K562 (cell line): Measurements from ENCODE around the gene VWA3A. TPM values are rescaled to one million over a fixed set of nuclear protein-coding genes. Genes with fewer than 3 reads are reported as not detected.

Source experiments
- CHD2 ChIP-seq: IDR thresholded peaks from 2 replicates; pipeline ENCODE4 v1.6.1; 2011; ENCODE audit warnings: low read depth, low read length
- CTBP1 ChIP-seq: fragments of 450-650 bp; IDR thresholded peaks from 2 replicates; pipeline ENCODE4 v1.6.1; 2016; ENCODE audit warnings: borderline replicate concordance
- ETS2 ChIP-seq: IDR thresholded peaks from 2 replicates; pipeline ENCODE4 v1.6.1; 2016; ENCODE audit warnings: borderline replicate concordance, missing genetic modification characterization, mild to moderate bottlenecking, moderate library complexity, missing compliant biosample characterization; ENCODE audit not compliant: poor library complexity, severe bottlenecking
- ETV1 ChIP-seq: fragments of 450-650 bp; conservative IDR thresholded peaks from 2 replicates; pipeline ENCODE4 v1.6.1; 2016; ENCODE audit warnings: missing genetic modification characterization, control low read depth, low read depth, missing compliant biosample characterization
- GMEB1 ChIP-seq: fragments of 250-450 bp; sonication (Bioruptor Pico); IDR thresholded peaks from 2 replicates; pipeline ENCODE4 v1.4.0; 2020; ENCODE audit warnings: mild to moderate bottlenecking
- HEY1 ChIP-seq: fragments of 250-450 bp; sonication (Bioruptor Pico); IDR thresholded peaks from 2 replicates; pipeline ENCODE4 v1.5.0; 2020; ENCODE audit warnings: mild to moderate bottlenecking, moderate library complexity, borderline replicate concordance
- HMG20A ChIP-seq: fragments of 450-650 bp; formaldehyde crosslinking; conservative IDR thresholded peaks from 2 replicates; pipeline ENCODE4 v1.4.0; 2020; ENCODE audit warnings: mild to moderate bottlenecking, mixed read lengths
- HNRNPUL1 ChIP-seq: fragments of 200-400 bp; formaldehyde crosslinking; IDR thresholded peaks from 2 replicates; pipeline ENCODE4 v1.6.1; 2017; ENCODE audit warnings: low read length
- HSF4 ChIP-seq: fragments of 250-450 bp; sonication (Bioruptor Pico); IDR thresholded peaks from 2 replicates; pipeline ENCODE4 v2.1.2; 2022; ENCODE audit warnings: mild to moderate bottlenecking, moderate library complexity, borderline replicate concordance
- ID3 ChIP-seq, 2 experiments: fragments of 250-450 bp in 1 of 2; fragments of 450-650 bp in 1 of 2; sonication (Bioruptor Pico) in 1 of 2; IDR thresholded peaks; 2 replicates each; pipeline versions ENCODE4 v1.6.1 to v1.8.0; 2016 to 2021; ENCODE audit warnings: mild to moderate bottlenecking in 2 of 2, moderate library complexity in 2 of 2, missing compliant biosample characterization in 1 of 2, missing genetic modification characterization in 1 of 2
- IFI16 ChIP-seq: fragments of 250-450 bp; sonication (Bioruptor Pico); IDR thresholded peaks from 2 replicates; pipeline ENCODE4 v2.1.2; 2022; ENCODE audit warnings: mild to moderate bottlenecking, inconsistent platforms
- KAT8 ChIP-seq: fragments of 450-650 bp; IDR thresholded peaks from 2 replicates; pipeline ENCODE4 v1.6.1; 2016; ENCODE audit warnings: low read depth, mild to moderate bottlenecking
- MLLT1 ChIP-seq, 2 experiments: fragments of 450-650 bp; IDR thresholded peaks; 2 replicates each; pipeline ENCODE4 v1.6.1; 2016
- MTA1 ChIP-seq: fragments of 450-650 bp; IDR thresholded peaks from 2 replicates; pipeline ENCODE4 v1.6.1; 2017; ENCODE audit warnings: borderline replicate concordance
- PCBP1 ChIP-seq: fragments of 200-400 bp; formaldehyde crosslinking; IDR thresholded peaks from 2 replicates; pipeline ENCODE4 v1.6.1; 2018; ENCODE audit warnings: mild to moderate bottlenecking, low read depth, low read length; ENCODE audit not compliant: poor library complexity, severe bottlenecking
- RBM25 ChIP-seq: fragments of 200-400 bp; formaldehyde crosslinking; IDR thresholded peaks from 2 replicates; pipeline ENCODE4 v1.6.1; 2018; ENCODE audit warnings: low read length, low read depth, moderate library complexity; ENCODE audit not compliant: severe bottlenecking
- SMARCA5 ChIP-seq: fragments of 450-650 bp; IDR thresholded peaks from 2 replicates; pipeline ENCODE4 v1.6.1; 2016
- SRSF1 ChIP-seq: fragments of 200-400 bp; formaldehyde crosslinking; IDR thresholded peaks from 2 replicates; pipeline ENCODE4 v1.6.1; 2017; ENCODE audit warnings: mild to moderate bottlenecking, low read depth, low read length, moderate library complexity
- TFAM ChIP-seq: fragments of 250-450 bp; sonication (Bioruptor Pico); conservative IDR thresholded peaks from 2 replicates; pipeline ENCODE4 v1.5.0; 2021; ENCODE audit warnings: mild to moderate bottlenecking, moderate library complexity
- TOE1 ChIP-seq, 2 experiments: fragments of 450-650 bp in 1 of 2; sonication (generic) in 1 of 2; formaldehyde crosslinking in 1 of 2; IDR thresholded peaks; 2 replicates each; pipeline versions ENCODE4 v1.7.1 to v1.8.0; 2016 to 2022; ENCODE audit warnings: borderline replicate concordance in 2 of 2, mild to moderate bottlenecking in 2 of 2, antibody characterized with exemption in 1 of 2, inconsistent platforms in 1 of 2, low read depth in 1 of 2, missing genetic modification reagents in 1 of 2, moderate library complexity in 1 of 2
- ZKSCAN1 ChIP-seq: fragments of 150-350 bp; IDR thresholded peaks from 2 replicates; pipeline ENCODE4 v1.6.1; 2016; ENCODE audit warnings: low read depth, low read length
- ZNF3 ChIP-seq: fragments of 250-450 bp; sonication (Bioruptor Pico); IDR thresholded peaks from 2 replicates; pipeline ENCODE4 v1.5.0; 2021; ENCODE audit warnings: mild to moderate bottlenecking, moderate library complexity
- ZNF766 ChIP-seq: fragments of 200-800 bp; sonication (Bioruptor generic); conservative IDR thresholded peaks from 2 replicates; pipeline ENCODE4 v1.6.1; 2016; ENCODE audit warnings: missing genetic modification characterization, missing compliant biosample characterization
- ZNF77 ChIP-seq: fragments of 250-450 bp; sonication (Bioruptor Pico); IDR thresholded peaks from 2 replicates; pipeline ENCODE4 v1.5.0; 2020
- ZNF79 ChIP-seq: fragments of 250-450 bp; sonication (Bioruptor Pico); IDR thresholded peaks from 2 replicates; pipeline ENCODE4 v1.4.0; 2020; ENCODE audit warnings: low read depth, mild to moderate bottlenecking, moderate library complexity
- polyA plus RNA-seq, 8 experiments: library from polyadenylated mRNA; depleted of rRNA in 4 of 8; stranded (reverse) in 5 of 8; unstranded in 3 of 8; fragments of >200 nt; fragmentation: Nextera tagmentation in 2 of 8; fragmentation: Illumina TruSeq in 1 of 8; extraction: Ambion mirVana in 2 of 8; extraction: Trizol in 1 of 8; gene quantifications; 2 replicates each; pipeline versions ENCODE4 v1.2.1 to v1.2.3, GENCODE V29; 2011 to 2014; ENCODE audit warnings: inconsistent platforms in 1 of 8, missing spikeins in 1 of 8
- total RNA-seq, 7 experiments: library from RNA; depleted of rRNA in 6 of 7; stranded (reverse); fragments of >200 nt in 6 of 7; fragmentation: Illumina TruSeq in 2 of 7; extraction: Trizol in 2 of 7; gene quantifications; 2 replicates each; pipeline versions ENCODE4 v1.2.1 to v1.2.3, GENCODE V29; 2011 to 2021; ENCODE audit warnings: low replicate concordance in 1 of 7

The VWA3A gene
- total and polyA plus RNA-seq, 9 of the 15 experiments (the other 6 are each of a cell fraction or from before 2014, with no cell fraction given), result not detected

- no peak for TF ChIP-seq ETS2 (tag)
- no peak; the same call in 1 of the 2 replicates for TF ChIP-seq ZNF766 (CRISPR knock-in tag)
- TF ChIP-seq ZKSCAN1, result peak; percentile 86
- TF ChIP-seq SRSF1, result no peak
- no peak for TF ChIP-seq KAT8
- no peak for TF ChIP-seq IFI16 (CRISPR knock-in tag)
- TF ChIP-seq HMG20A (CRISPR knock-in tag), result no peak
- TF ChIP-seq TOE1 (IDR thresholded peaks at IDR 0.05; ENCODE audit: borderline replicate concordance), result peak; percentile 84
- TF ChIP-seq TOE1 (CRISPR knock-in tag; IDR thresholded peaks at IDR 0.05; ENCODE audit: borderline replicate concordance, low read depth), result 0 out of 2 replicates have a peak, but pooled peaks have one; percentile 55
- no peak for TF ChIP-seq ZNF79
- no peak for TF ChIP-seq TFAM (CRISPR knock-in tag)
- peak; percentile 94 for TF ChIP-seq CTBP1
- TF ChIP-seq MLLT1 (IDR thresholded peaks at IDR 0.05), result peak in 1 of 2 experiments; percentile 56; a peak in 1 of 4 replicates
- no peak for TF ChIP-seq HNRNPUL1
- TF ChIP-seq SMARCA5, result no peak
- TF ChIP-seq ZNF3 (CRISPR knock-in tag), result no peak
- TF ChIP-seq RBM25, result peak; percentile 37
- peak; percentile 94 for TF ChIP-seq PCBP1
- TF ChIP-seq ID3 (CRISPR knock-in tag; IDR thresholded peaks at IDR 0.05), result no peak
- peak; percentile 65; the same call in 1 of the 2 replicates for TF ChIP-seq ID3 (tag; IDR thresholded peaks at IDR 0.05)
- TF ChIP-seq HEY1 (CRISPR knock-in tag), result no peak
- TF ChIP-seq ETV1, result peak; percentile 98
- TF ChIP-seq HSF4, result no peak
- peak; percentile 67 for TF ChIP-seq GMEB1 (CRISPR knock-in tag)
- TF ChIP-seq ZNF77 (CRISPR knock-in tag), result no peak
- TF ChIP-seq CHD2, result no peak
- no peak; the same call in 1 of the 2 replicates for TF ChIP-seq MTA1
Observed at GRCh38 chr16:22206013-22206841, 113.9 kb downstream of the VWA3A start, which contains the start of gene EEF2K (continued).
